ENCODE data around the gene MRTFA.
"Not testable (repeated sequence)": the region's sequence is repeated elsewhere in the genome, so short reads cannot be mapped to it uniquely, and the experiment has no call there.

Gene MRTFA

DNA sequence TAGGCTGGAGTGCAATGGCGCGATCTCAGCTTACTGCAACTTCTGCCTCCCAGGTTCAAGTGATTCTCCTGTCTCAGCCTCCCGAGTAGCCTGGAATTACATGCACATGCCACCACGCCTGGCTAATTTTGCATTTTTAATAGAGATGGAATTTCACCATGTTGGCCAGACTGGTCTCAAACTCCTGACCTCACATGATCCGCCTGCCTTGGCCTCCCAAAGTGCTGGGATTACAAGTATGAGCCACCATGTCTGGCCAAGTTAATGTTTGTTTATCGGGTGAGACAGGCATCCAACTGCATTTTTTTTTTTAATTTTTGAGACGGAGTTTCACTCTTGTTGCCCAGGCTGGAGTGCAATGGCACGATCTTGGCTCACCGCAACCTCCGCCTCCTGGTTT, 20.1 kb upstream of the MRTFA start:
- DNase-seq: not testable (repeated sequence)

DNA sequence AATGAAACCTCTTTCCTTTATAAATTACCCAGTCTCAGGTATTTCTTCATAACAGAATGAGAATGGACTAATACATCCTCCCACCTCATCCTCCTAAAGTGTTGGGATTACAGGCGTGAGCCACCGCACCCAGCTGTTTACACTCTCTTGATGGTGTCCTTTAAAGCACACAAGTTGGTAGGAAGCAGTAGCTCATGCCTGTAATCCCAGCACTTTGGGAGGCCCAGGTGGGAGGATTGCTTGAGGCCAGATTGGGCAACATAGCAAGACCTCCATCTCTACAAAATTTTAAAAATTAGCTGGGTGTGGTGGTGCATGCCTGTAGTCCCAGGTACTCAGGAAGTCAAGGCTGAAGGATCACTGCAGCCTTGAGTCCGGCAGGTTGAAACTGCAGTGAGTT, 19.4 kb upstream of the MRTFA start:
- not testable (repeated sequence) for DNase-seq

DNA sequence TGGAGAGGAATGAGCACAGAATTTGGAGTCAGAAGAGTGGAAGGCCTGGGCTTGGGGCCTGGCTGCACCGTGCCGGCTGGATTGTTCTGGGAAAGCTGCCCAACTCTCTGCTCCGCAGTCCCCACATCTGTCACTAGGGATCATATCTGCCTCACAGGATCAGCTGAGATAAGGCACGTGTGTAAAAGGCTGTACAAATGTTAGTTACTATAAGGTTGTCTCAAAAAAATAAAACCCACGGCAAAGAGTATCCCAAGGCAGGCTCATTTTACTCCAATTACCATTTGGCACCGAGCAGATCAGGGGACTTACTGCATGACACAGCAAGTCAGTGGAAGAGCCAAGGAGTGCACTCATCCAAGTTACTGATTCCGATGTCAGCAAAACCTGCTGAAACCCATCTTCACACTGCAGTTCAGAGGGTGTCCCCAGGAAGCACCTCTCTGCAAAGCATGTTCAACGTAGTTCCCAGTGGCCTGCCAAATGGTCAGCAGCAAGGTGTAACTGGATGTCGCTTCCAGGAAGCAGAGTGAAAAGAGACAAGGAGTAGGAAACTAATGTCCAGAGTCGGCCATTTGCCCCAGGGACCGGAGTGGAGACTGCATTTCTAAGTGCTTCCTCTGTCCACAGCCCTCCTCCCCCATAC, 18.1 kb upstream of the MRTFA start:
- peak; percentile 27 for DNase-seq

DNA sequence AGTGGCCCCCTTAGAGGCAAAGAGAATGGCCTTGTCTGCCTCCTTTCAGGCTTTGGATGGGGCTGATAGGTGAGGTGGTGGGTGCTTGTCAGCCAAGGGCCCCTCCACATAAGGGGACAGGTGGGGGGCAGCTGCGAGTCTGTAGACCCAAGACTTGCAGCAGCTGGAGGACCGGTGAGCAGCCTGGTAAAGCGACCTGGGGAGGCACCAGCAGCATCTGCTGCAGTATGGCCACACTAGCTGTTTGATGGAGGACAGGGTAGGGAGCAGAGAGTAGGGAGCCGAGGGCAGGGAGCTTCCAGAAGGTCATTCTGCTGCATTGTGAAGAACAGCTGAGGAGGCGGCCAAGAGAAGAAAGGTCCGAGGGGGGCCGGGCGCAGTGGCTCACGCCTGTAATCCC, 16.8 kb upstream of the MRTFA start:
- no peak for DNase-seq

DNA sequence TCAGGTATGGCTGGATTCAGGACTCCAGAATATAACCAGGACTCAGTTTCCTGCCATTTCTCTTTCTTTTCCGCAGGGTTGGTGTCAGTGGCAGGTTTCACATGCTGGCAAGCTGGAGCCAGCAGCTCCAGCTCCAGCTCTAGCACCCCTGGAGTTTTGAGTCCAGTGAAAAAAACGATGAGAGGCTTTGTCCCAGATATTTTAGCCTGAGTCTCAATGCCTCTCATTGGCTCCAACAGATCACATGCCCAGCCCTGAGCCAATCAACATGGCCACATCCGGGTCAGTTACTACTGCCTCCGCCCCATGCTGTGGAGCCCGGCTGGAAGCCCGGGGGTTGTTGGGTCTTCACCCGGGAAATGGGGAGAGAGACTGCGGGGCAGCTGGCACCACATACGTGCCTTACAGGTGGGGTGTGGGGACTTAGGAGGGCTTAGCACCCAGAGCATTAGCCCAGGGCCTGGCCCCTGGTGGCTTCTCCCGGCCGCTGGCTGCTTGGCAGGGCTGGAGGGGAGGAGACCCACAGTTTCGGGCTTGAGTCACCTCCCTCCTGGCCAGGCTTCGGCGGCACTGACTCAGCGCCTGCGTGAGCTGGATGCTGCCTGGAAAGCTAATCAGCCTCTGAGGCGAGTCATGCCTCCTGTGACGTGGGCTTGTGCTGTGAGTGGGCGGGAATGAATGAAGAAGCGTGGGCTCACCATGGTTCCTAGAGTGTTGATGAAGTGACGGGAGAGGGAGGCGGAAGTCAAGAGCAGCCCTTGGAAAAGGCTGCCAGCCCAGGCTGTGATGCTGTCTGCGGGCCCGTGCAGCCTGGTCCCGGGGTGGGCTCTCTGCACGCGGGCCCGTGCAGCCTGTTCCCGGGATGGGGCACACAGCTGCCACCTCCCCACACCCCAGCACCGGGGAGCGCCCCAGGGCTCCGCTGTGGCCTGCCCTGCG, 15.3 kb upstream of the MRTFA start:
- DNase-seq: peak; percentile 94

DNA sequence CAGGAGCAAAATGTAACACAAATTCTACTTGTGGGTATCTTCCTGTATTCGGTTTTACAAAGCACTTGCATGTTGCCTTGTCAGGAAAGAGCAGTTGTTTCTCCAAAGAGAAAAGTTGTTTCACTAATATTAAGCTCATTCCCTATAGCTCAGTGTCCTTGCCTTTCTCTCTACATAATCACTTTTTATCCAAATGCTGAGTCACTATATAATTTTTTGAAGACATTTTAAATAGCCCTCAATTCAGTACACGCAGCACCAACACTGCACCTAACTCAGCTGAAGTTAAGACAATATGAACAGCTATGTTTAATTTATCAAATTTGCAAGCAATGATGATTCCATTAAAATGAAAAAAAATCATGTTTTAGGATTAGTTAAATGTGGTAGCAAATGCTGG, 14.5 kb upstream of the MRTFA start:
- DNase-seq: no peak

DNA sequence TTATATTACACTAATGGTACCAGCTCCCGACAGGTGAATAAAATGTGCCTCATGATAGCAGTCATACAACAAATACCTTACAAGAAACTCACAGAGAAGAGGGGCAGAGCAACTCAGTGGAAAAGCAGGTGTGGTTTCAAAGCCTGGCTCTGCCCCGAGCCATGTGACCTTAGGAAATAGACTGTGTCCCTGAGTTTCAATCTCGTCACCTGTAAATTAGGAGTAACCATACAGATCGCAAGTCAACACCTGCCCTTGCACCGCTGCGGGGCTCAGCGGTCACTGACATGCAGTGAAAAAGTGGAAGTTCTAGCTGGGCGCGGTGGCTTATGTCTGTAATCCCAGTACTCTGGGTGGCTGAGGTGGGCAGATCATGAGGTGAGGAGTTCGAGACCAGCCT, 11.9 kb upstream of the MRTFA start:
- DNase-seq: no peak

- DNase-seq: no peak
Measured at GRCh38 chr22:40645579-40646197, 9.2 kb upstream of the MRTFA start.

DNA sequence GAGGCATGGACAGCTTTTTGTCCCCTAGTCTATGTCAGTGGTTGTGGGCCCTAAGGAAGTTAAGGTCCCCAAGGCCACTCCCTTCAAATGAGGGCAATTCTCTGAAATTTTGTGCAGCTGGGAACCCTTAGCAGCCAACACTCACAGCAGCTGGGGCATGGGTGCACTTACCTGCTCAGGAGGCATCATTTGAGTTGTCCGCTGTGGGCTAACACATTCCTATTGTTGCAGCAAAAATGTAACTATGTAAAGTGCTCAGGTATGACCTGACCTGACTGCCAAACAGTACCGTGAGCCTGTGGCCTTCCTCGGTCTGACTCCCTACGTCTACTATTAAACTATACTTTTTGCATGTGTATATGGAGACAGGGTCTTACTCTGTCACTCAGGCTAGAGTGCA, 5.8 kb upstream of the MRTFA start:
- DNase-seq: no peak

DNA sequence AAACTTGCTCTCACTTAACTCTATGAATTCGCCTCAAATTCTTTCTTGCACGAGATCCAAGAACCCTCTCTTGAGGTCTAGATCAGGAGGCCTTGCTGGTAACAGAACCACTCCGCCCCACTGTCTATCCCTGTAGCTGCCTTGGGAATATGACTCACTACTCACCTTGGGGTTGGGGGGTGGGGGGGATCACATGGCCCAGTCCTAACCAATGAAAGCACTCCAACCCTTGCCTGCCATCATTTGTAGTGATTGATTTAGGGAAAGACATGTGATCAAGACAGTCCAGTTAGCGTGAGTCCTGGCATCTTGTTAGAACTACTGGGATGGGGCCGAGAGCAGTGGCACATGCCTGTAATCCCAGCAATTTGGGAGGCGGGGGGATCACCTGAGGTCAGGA, 4.8 kb upstream of the MRTFA start:
- DNase-seq: no peak

- DNase-seq: no peak
Measured at GRCh38 chr22:40638261-40638660, 1.7 kb upstream of the MRTFA start.

DNA sequence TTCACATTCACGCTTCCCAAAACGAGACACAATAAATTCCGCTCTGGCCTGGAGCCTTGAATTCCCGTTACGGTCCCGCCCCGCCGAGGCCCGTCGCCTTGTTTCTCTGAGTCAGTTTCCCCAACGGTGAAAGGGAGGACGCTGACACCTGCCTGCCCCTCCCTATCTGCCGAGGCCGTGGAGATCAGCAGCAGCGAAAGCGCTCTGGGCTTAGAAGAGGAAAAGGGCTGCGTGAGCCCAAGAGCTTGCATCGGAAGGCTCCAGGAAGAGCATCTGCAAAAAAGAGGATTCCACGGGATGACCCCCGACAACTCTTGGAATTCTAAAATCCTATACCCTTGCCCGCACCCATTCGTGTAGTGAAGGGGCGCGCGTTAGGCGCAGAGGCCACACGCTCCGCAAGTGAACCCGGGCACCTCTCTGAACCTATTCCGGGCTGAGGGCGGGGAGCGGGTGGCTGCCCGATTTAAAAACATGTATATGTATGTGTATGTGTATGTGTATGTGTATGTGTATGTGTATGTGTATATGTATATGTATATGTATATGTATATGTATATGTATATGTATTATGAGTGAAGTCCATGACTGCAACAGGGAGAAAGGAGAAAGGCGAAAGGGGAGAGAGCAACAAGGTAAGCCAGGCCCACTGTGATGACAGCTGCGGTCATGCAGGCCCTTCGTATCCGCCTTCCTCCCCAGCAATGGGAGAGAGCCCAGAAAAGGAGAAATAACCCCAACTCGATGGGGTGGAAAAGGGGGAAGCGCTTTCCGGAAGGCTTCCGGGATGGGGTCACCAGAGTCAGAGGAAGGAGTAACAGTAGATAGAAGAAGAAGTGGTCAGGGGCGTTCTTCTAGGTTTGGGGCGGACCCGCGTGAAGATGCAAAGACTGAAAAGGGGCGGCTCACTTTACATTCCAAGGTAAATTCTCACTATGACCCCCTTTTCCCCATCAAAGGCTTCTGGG, 948 bp upstream of the MRTFA start:
- no peak for DNase-seq

DNA sequence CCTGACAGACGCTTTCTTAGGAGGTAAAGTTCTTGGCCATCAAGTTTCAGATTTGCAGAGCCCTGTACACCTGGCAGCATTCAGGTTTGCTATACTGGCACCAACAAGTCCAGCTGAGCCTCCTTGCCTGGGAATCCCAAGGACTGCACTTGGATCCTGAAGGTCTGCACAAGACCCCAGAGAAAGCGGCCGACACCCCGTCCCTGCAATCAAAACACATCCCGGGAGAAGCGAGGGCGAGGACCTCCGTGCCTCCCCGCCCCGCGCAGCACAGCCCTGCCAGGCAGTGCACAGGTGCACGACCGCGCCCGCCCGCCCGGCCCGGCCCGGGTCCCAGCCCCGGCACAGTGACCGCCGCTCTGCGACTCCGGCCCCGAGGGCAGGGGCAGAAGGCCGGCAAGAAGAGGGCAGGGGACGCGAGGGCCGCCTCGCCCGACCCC, 559 bp downstream of the MRTFA start:
- DNase-seq: no peak

DNA sequence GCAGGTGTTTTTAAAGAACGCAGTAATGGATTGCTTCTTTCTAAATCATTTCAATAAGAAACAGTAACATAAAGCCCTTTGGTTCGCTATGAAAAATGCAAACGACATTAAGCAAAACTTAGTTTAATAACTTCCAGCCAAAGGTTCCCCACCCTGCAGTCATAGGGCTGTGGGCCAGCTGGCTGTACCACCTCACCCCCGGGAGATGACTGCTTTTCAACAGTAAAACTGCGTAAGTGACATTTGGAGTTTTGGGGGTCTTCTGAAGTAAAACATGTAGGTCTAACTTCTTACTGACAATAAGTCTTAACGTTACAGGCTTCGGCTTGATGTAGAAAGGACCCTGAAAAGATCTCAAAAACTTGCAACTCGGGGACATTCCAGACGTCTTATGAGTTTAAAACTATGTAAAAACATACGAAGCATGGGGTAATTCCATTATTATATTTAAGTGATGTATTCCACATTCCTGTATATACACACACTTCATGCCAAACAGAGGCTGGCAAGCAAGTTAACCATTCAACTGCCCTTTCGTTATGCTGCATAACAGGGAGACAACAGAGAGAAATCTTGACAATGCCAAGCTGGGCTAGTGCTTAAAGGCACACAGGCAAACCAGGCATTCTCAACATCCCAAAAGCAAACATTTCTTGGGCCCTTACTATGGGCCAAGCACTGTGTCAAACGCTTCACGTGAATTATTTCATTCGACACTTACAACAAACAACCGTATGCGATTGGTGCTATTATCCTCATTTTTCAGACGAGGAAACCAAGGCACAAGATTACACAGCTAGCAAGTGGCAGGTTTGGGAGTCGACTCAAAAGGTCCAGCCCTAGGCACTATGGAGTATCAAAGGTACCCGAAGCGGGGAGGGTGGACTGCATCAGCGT, 1.2 kb downstream of the MRTFA start:
- DNase-seq: no peak

- no peak for DNase-seq
Measured at GRCh38 chr22:40634119-40634903, 2.2 kb downstream of the MRTFA start.

- DNase-seq: no peak
Measured at GRCh38 chr22:40633036-40633435, 3.5 kb downstream of the MRTFA start.

DNA sequence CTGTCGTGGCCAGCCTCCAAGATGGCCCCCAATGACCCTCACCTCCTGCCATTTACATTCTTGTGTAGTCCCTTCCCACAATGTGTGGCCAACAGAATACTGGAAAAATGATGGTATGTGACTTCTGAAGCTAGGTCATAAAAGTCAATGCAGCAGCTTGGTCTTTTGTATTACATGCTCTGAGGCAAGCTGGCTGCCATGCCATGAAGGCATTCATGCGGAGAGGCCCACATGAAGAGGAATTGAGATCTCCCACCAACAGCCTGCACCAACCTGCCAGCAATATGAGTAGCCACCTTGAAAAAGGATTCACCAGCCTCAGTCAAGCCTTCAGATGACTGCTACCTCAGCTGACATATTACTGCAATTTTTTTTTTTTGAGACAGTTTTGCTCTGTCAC, 4.6 kb downstream of the MRTFA start:
- DNase-seq: no peak

DNA sequence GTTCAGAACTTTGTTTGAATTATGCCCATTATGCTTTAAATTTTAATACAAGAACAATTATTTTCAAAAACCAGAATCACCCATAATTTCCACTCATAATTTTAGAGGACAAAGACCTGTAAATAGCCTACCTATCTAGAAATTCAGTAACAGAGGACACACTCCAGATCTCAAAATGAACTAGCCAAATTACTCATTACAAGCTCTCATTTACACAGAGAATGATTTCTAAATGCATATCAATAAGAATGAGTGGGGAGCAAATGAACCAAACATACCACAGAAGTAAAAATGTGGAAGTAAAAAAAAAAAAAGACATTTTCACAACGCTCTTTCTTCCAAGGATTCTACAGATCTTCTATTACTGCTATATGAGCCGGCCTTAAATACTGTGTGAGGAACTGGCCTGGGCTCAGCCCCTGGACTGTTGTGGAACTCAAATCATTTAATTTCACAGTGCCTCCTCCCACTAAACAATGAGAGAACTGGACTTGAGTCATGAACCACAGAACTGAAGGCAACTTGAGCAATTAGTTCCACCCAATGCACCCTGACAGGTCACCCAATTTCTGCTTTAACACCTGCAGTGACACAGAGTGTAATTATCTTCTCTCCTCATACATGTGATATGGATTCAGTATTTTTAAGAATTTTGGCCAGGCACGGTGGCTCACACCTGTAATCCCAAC, 8.0 kb downstream of the MRTFA start:
- no peak for DNase-seq

DNA sequence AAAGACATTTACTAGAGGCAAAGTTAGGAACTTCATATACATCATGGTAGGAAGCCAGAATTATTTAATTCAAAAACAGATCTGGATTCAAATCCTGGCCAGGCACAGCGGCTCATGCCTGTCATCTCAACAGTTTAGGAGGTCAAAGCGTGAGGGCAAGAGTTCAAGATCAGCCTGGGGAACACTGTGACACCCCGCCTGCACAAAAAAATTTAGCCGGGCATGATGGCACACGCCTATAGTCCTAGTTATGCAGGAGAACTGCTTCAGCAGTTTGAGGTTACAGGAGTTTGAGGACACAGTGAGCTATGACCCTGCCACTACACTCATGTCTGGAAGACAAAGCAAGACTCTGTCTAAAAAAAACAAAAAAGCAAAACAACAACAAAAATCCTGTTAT, 8.9 kb downstream of the MRTFA start:
- no peak for DNase-seq

GRCh38 chr22:40626851-40627250, 9.7 kb downstream of the MRTFA start:
- DNase-seq: no peak
